Type B pancreatic cell (in vitro differentiated cells): Measurements from ENCODE around the gene TRIM36. TPM values are rescaled to one million over a fixed set of nuclear protein-coding genes. Genes with fewer than 3 reads are reported as not detected.

Experiments used
- DNase-seq: peaks from one replicate; pipeline ENCODE4 v3.0.0; 2021; ENCODE audit warnings: mixed read lengths; ENCODE audit not compliant: unreplicated experiment; ENCODE audit errors: extremely low spot score
- H3K27ac Mint-ChIP-seq: 2 replicates; pipeline ENCODE4 v1.8.0; 2021; ENCODE audit warnings: mild to moderate bottlenecking, mixed read lengths
- H3K27me3 Mint-ChIP-seq: 2 replicates; pipeline ENCODE4 v1.8.0; 2021; ENCODE audit warnings: mixed read lengths
- H3K36me3 Mint-ChIP-seq: 2 replicates; pipeline ENCODE4 v1.8.0; 2021; ENCODE audit warnings: mixed read lengths
- H3K4me1 Mint-ChIP-seq: one replicate; pipeline ENCODE4 v1.8.0; 2021; ENCODE audit warnings: mixed read lengths; ENCODE audit not compliant: unreplicated experiment
- H3K4me3 Mint-ChIP-seq: 2 replicates; pipeline ENCODE4 v1.8.0; 2021; ENCODE audit warnings: mild to moderate bottlenecking, mixed read lengths
- H3K9me3 Mint-ChIP-seq: 2 replicates; pipeline ENCODE4 v1.8.0; 2021; ENCODE audit warnings: mixed read lengths
- CTCF ChIP-seq: fragments of 200-600 bp; sonication (generic); conservative IDR thresholded peaks from 2 replicates; pipeline ENCODE4 v1.5.0; 2021; ENCODE audit warnings: antibody characterized with exemption, mild to moderate bottlenecking
- total RNA-seq: library from RNA; stranded (reverse); gene quantifications from 2 replicates; pipeline ENCODE4 v1.2.1, GENCODE V29; 2021; ENCODE audit warnings: low replicate concordance

The TRIM36 gene
- total RNA-seq, 1 donor from 2014 or later = 14.1 TPM

- DNase-seq = no peak
- Mint-ChIP-seq H3K4me3 (no peak overlapping the region), H3K27ac (no peak overlapping the region), H3K9me3 (no peaks in the 10 kb centered on the region), H3K27me3 (peaks cover 13% of the 10 kb centered on the region), H3K4me1 (no peaks in the 10 kb centered on the region), H3K36me3 (no peaks in the 10 kb centered on the region)
- no peak for TF ChIP-seq CTCF
Measured at GRCh38 chr5:115087951-115088350, 81.8 kb downstream of the TRIM36 start.

- Mint-ChIP-seq H3K27me3 (peaks cover 10% of the 10 kb centered on the region), H3K27ac (no peak overlapping the region), H3K4me1 (no peaks in the 10 kb centered on the region), H3K4me3 (no peak overlapping the region), H3K36me3 (no peaks in the 10 kb centered on the region), H3K9me3 (no peaks in the 10 kb centered on the region)
- no peak for DNase-seq
- TF ChIP-seq CTCF = no peak
Measured at GRCh38 chr5:115086473-115086872, 83.2 kb downstream of the TRIM36 start.

GRCh38 chr5:115084246-115084793 is 85.4 kb downstream of the TRIM36 start:
- Mint-ChIP-seq H3K9me3 (no peaks in the 10 kb centered on the region), H3K36me3 (no peaks in the 10 kb centered on the region), H3K4me1 (no peaks in the 10 kb centered on the region), H3K4me3 (no peak overlapping the region), H3K27me3 (peaks cover 8% of the 10 kb centered on the region), H3K27ac (no peak overlapping the region)
- no peak for DNase-seq
- TF ChIP-seq CTCF = no peak

- peaks cover 5% of the 10 kb centered on the region for H3K27me3 Mint-ChIP-seq
Measured at GRCh38 chr5:115079924-115080623, 89.6 kb downstream of the TRIM36 start.

More at GRCh38 chr5:115079924-115080623, 89.6 kb downstream of the TRIM36 start:
- H3K4me1 Mint-ChIP-seq = no peaks in the 10 kb centered on the region
- no peak overlapping the region for H3K27ac Mint-ChIP-seq
- TF ChIP-seq CTCF = no peak
- no peak for DNase-seq
- no peaks in the 10 kb centered on the region for H3K36me3 Mint-ChIP-seq
- H3K9me3 Mint-ChIP-seq = no peaks in the 10 kb centered on the region
- H3K4me3 Mint-ChIP-seq = no peak overlapping the region

Other genes starting within 250 kb of the TRIM36 start
- gene PGGT1B, start 93.0 kb upstream of the TRIM36 start, total RNA-seq = 43.0 and 50.4 TPM in 2 replicates
- 5.3 and 7.2 TPM in 2 replicates for gene CCDC112, start 126.7 kb upstream of the TRIM36 start, total RNA-seq